GM23338 (cell line): Measurements from ENCODE around the gene TMEM63A.

ENCODE experiments used
- CREB1 ChIP-seq: fragments of 250-450 bp; sonication (Bioruptor Pico); IDR thresholded peaks from 2 replicates; pipeline ENCODE4 v1.5.0; 2020; ENCODE audit warnings: low read depth, mild to moderate bottlenecking, moderate library complexity
- CTCF ChIP-seq, 2 experiments: fragments of 200-600 bp in 1 of 2; sonication (generic) in 1 of 2; conservative IDR thresholded peaks; 2 replicates each; pipeline versions ENCODE4 v1.5.1 to v1.6.1; 2016 to 2017; ENCODE audit warnings: antibody characterized with exemption in 2 of 2, low read depth in 2 of 2, mild to moderate bottlenecking in 2 of 2, moderate library complexity in 1 of 2
- ETS1 ChIP-seq: IDR thresholded peaks from 2 replicates; pipeline ENCODE4 v1.6.1; 2016; ENCODE audit warnings: antibody characterized with exemption
- EZH2 ChIP-seq: fragments of 200-600 bp; sonication (generic); IDR thresholded peaks from one replicate; pipeline ENCODE4 v1.8.0; 2017; ENCODE audit warnings: antibody characterized with exemption, mild to moderate bottlenecking, low read depth; ENCODE audit not compliant: unreplicated experiment
- EZH2phosphoT487 ChIP-seq: fragments of 200-600 bp; sonication (generic); IDR thresholded peaks from one replicate; pipeline ENCODE4 v1.8.1; 2018; ENCODE audit warnings: antibody characterized with exemption; ENCODE audit not compliant: unreplicated experiment
- JUNB ChIP-seq: IDR thresholded peaks from one replicate; pipeline ENCODE4 v1.6.1; 2016; ENCODE audit warnings: antibody characterized with exemption; ENCODE audit not compliant: unreplicated experiment
- NANOG ChIP-seq: IDR thresholded peaks from 2 replicates; pipeline ENCODE4 v1.6.1; 2016; ENCODE audit warnings: antibody characterized with exemption, borderline replicate concordance
- POLR2AphosphoS5 ChIP-seq: IDR thresholded peaks from 2 replicates; pipeline ENCODE4 v1.6.1; 2016; ENCODE audit warnings: antibody characterized with exemption, low read depth
- REST ChIP-seq: IDR thresholded peaks from one replicate; pipeline ENCODE4 v1.6.1; 2018; ENCODE audit warnings: antibody characterized with exemption; ENCODE audit not compliant: unreplicated experiment
- STAT1 ChIP-seq: IDR thresholded peaks from one replicate; pipeline ENCODE4 v1.6.1; 2016; ENCODE audit warnings: antibody characterized with exemption; ENCODE audit not compliant: unreplicated experiment
- ZNF114 ChIP-seq: fragments of 250-450 bp; sonication (Bioruptor Pico); IDR thresholded peaks from 2 replicates; pipeline ENCODE4 v1.5.0; 2020; ENCODE audit warnings: mild to moderate bottlenecking, moderate library complexity
- ZNF331 ChIP-seq: fragments of 250-450 bp; sonication (Bioruptor Pico); IDR thresholded peaks from 2 replicates; pipeline ENCODE4 v1.5.0; 2020; ENCODE audit warnings: low read depth, mild to moderate bottlenecking, moderate library complexity
- ZNF462 ChIP-seq: fragments of 250-450 bp; sonication (Bioruptor Pico); IDR thresholded peaks from 2 replicates; pipeline ENCODE4 v1.5.0; 2020; ENCODE audit warnings: mild to moderate bottlenecking, moderate library complexity

GRCh38 chr1:225840713-225841112, 41.5 kb downstream of the TMEM63A start:
- TF ChIP-seq ZNF114 (CRISPR knock-in tag) (no peak), CTCF (conservative IDR thresholded peaks at IDR 0.05; ENCODE audit: low read depth in 2 of 2) (no peak), POLR2AphosphoS5 (no peak), REST (no peak), ETS1 (no peak), EZH2 (no peak), STAT1 (no peak), ZNF331 (CRISPR knock-in tag) (no peak), CREB1 (CRISPR knock-in tag) (no peak), EZH2phosphoT487 (no peak), JUNB (no peak), ZNF462 (CRISPR knock-in tag) (no peak), NANOG (no peak)
